ENCODE measurements around the gene GNPDA1. TPM values are rescaled to one million over a fixed set of nuclear protein-coding genes. Genes with fewer than 3 reads are reported as not detected.

GNPDA1 gene
- total RNA-seq, 1 donor from 2014 or later, result 58.4 TPM

DNA sequence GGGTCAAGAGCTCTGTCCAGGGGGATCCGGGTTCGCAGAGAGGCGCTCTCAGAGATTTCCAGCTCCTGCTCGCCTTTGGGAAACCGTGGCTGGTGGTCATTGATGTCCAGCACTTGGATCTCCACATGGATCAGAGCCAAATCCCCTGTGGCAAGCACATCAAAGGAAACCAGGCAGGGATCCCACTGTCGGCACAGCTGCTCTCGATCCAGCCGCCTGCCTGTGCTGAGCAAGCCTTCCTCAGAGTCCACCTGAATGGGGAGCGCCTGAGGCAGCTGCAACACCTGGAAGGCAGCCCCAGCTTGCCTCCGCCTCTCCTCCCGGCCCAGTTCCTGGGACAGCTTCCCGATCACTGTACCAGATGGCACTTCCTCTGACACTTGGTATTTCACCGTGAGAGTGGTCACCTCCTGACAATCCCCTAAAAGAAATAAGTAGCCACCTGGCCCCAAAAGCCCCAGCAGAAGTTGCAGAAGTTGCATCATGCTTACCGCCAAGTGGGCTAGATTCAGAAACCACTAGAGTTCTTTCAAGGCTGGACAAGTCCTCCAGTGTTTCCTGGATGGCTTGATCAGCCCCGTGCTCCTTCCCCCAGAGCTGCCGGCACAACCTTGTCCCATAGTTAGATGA, 55.3 kb downstream of the GNPDA1 start:
- DNase-seq (ENCODE audit: low read depth), result no peak

DNA sequence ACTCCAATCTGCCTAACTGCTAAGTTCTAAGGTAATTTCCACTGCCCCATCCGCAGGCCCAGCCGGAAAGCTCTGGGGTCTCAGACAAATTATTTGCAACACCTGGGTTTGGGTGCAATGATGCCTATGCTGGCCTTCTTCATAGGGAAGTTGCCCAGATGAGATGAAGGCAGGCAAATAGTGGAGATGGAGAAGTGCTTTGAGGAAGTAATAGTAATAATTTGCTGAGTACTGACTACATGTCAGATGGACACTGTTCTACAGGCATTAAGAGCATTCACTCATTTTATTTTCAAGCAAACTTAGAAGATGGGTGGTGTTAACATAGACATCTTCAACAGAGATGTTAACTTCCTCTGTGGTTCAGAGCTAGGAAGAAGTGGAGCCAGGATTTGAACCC, 58.6 kb downstream of the GNPDA1 start:
- no peak for DNase-seq (ENCODE audit: low read depth)

- DNase-seq (ENCODE audit: low read depth), result no peak
Measured at GRCh38 chr5:141952020-141952419, 60.8 kb downstream of the GNPDA1 start.

DNA sequence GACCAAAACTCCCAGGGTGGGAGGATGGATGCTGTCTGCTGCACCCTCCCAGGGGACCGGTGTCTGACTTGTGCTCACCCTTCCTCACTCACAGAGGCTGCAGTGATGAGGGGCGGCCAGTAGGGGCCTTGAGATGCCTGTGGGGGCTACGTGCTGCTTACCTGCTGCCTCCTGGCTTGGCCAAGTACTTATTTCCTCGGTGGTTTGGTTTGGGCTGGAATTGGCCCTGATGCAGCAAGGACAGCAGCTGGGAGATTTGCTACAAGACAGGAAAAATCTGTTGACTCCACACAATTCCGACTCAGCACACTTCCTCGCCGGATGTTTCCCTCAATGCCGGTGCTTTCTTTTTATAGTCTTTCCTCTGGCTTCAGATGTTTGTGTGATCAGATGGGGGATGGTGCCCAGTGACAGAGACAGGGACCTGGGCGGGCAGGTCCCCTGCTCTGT, 61.5 kb downstream of the GNPDA1 start:
- no peak for DNase-seq (ENCODE audit: low read depth)

Other genes starting within 250 kb of the GNPDA1 start
- gene PCDH1, start 134.6 kb downstream of the GNPDA1 start, total RNA-seq, result 10.6 and 20.8 TPM in 2 replicates
- gene DELE1, start 89.2 kb downstream of the GNPDA1 start, total RNA-seq, result 32.8 and 52.9 TPM in 2 replicates
- 0.35 and 0.45 TPM in 2 replicates for gene PCDH12, start 54.8 kb downstream of the GNPDA1 start, total RNA-seq
- gene RNF14, start 43.9 kb downstream of the GNPDA1 start, total RNA-seq, result 86.3 and 113 TPM in 2 replicates
- gene NDFIP1, start 95.8 kb upstream of the GNPDA1 start, total RNA-seq, result 63.2 and 126 TPM in 2 replicates